GM18951 (cell line): Measurements from ENCODE around the gene CD86.

Experiments used
- POLR2A ChIP-seq: IDR thresholded peaks from 4 replicates; pipeline ENCODE4 v1.6.1; 2011; ENCODE audit warnings: mild to moderate bottlenecking; ENCODE audit not compliant: insufficient read length, insufficient read depth; ENCODE audit errors: extremely low read depth
- in situ Hi-C: fragments of 300-500 bp; cut with MboI; formaldehyde crosslinking; loops from one replicate; pipeline ENCODE4 v1.12.0; 2022; ENCODE audit warnings: low sequenced_read_pairs, mixed read lengths, inconsistent platforms; ENCODE audit not compliant: unreplicated experiment

The CD86 gene

GRCh38 chr3:122067588-122068240 lies 12.6 kb downstream of the CD86 start:
- in situ Hi-C loops: no loop called here
- TF ChIP-seq POLR2A: no peak

GRCh38 chr3:122074621-122075265 lies 19.6 kb downstream of the CD86 start:
- TF ChIP-seq POLR2A: peak; percentile 27
- in situ Hi-C loops: loop anchor here (25.0 kb wide), 1 partner anchor 537 kb away; the partner anchor contains the start of gene POLQ

- in situ Hi-C loops: loop anchor here (25.0 kb wide), 1 partner anchor 539 kb away; the partner anchor contains the start of gene POLQ
- peak; percentile 44 for TF ChIP-seq POLR2A
These were observed 21.5 kb downstream of the CD86 start for GRCh38 chr3:122076491-122077292.

GRCh38 chr3:122077293-122078234 lies 22.4 kb downstream of the CD86 start:
- peak; percentile 46 for TF ChIP-seq POLR2A
- in situ Hi-C loops: loop anchor here (25.0 kb wide), 1 partner anchor 540 kb away; the partner anchor contains the start of gene POLQ

- no peak for TF ChIP-seq POLR2A
- in situ Hi-C loops: loop anchor here (25.0 kb wide), 1 partner anchor 541 kb away; the partner anchor contains the start of gene POLQ
These were observed 23.2 kb downstream of the CD86 start for GRCh38 chr3:122078235-122078935.

- in situ Hi-C loops: loop anchor here (25.0 kb wide), 1 partner anchor 542 kb away; the partner anchor contains the start of gene POLQ
- TF ChIP-seq POLR2A: no peak
These were observed 24.5 kb downstream of the CD86 start for GRCh38 chr3:122079524-122080206.

GRCh38 chr3:122080207-122080587 lies 25.0 kb downstream of the CD86 start:
- in situ Hi-C loops: loop anchor here (25.0 kb wide), 1 partner anchor 543 kb away; the partner anchor contains the start of gene POLQ
- no peak for TF ChIP-seq POLR2A

GRCh38 chr3:122081543-122082247 lies 26.5 kb downstream of the CD86 start:
- peak; percentile 33 for TF ChIP-seq POLR2A
- in situ Hi-C loops: loop anchor here (25.0 kb wide), 1 partner anchor 544 kb away; the partner anchor contains the start of gene POLQ

- in situ Hi-C loops: loop anchor here (25.0 kb wide), 1 partner anchor 545 kb away; the partner anchor contains the start of gene POLQ
- TF ChIP-seq POLR2A: no peak
These were observed 27.2 kb downstream of the CD86 start for GRCh38 chr3:122082357-122082756.

GRCh38 chr3:122084799-122085198 lies 29.6 kb downstream of the CD86 start:
- no peak for TF ChIP-seq POLR2A
- in situ Hi-C loops: loop anchor here (25.0 kb wide), 1 partner anchor 547 kb away; the partner anchor contains the start of gene POLQ

- TF ChIP-seq POLR2A: no peak
- in situ Hi-C loops: loop anchor here (25.0 kb wide), 1 partner anchor 548 kb away; the partner anchor contains the start of gene POLQ
These were observed 30.5 kb downstream of the CD86 start for GRCh38 chr3:122085673-122086072.
